HG03108 (cell line): ENCODE measurements around the gene CNTNAP5.

Source experiments
- ATAC-seq: cut with Tn5 transposase; IDR thresholded peaks from one replicate; pipeline ENCODE4 v1.9.1; 2021; ENCODE audit warnings: moderate library complexity; ENCODE audit not compliant: unreplicated experiment

The CNTNAP5 gene

DNA sequence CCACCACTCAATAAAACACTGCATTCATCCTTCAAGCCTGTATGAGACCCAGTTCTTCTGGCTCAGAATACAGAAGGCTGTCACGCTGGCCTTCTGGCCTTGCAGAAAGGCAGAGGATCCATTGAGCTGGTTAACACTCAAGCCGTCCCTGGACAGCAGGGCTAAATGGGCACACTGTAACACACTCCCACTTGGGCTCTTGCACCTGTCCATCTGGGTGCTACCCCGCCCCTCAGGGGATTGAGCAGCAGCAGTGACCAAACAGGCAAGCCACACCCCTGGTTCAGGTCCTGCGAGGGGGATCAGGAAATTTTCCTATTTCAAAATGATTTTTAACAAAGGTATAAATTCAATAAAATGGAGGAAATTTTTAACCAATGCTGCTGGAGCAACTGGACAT lies 936.0 kb downstream of the CNTNAP5 start:
- no peak for ATAC-seq
